Effector CD8-positive, alpha-beta T cell (primary cell): ENCODE data around the gene PRICKLE2.

Experiments used
- DNase-seq: peaks from one replicate; lab custom pipeline; 2025; lab: John Stamatoyannopoulos, UW

The PRICKLE2 gene

DNA sequence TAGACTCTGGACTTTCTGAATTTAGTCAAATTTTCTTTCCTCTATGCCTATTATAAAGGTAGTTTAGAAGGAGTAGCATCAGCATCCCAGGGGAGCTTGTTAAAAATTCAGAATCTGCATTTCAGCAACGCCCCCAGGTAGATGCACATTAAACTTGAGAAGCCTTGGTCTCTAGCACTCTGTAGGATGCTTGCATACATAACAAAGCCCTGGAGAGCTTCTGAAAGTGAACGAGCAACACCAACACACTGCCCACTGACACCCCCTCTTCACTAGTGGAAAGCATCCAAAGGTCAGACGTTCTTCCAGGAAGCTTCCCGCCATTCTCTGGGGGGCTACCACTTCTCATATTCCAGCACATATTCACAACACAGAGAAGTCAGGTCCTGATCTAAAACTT is 6.5 kb downstream of the PRICKLE2 start:
- DNase-seq: no peak

DNA sequence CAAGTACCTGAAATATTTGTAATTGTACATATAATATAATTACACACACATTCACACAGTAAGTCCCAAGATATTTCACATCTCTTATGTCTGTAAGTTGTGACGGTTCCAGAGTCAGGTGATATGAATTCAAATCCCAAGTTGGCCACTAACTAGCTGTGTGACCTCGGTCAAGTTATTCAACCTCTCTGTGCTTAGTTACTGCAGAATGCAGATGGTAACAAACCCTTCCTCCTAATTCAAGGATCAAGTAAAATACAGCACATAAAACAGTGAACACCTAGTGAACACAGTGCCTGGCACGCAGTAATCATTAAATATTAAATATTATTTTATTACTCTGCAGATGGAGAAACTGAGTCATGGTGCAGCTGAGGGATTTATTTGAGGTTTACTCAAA is 6.9 kb downstream of the PRICKLE2 start:
- no peak for DNase-seq

DNA sequence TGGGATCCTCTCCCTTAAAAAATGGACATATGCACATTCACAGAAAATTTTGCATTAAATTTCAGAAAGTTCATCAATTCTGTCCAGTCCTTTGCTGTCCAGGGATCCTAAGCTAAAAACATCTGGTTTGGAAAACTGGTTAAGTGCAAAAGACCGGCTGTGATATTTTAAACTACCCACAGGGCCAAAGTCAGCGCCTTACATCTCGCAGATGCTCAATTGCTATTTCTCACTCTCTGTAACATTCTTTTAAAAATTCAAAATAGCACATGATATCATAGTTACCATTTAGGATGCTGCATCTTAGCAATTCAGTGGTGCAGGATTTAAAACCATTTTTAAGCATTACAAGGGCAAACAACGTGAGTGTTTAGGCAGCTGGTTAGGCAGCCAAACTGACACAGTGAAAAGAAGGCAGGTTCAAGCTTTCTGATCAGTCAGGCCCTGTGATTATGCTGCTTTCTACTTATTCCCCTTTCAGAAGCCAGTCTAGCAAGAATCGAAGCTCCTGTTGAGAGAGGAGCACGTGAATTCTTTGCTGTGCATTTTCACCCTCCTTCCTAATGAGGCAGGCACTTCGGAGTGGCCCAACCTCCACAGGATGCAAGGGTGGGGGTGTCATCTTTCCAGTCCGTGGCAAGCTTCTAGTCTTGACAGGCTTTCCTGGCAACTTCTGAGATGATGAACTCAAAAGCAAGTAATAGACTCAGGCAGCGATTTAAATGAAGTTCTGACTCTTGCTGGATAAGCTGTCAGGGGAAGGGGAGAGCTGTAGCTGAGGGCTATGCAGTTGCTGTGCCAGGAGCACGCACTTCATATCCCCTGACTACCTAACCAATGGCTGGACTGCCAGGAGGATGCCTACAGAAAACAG is 8.8 kb downstream of the PRICKLE2 start:
- no peak for DNase-seq

GRCh38 chr3:64215559-64215958 is 9.7 kb downstream of the PRICKLE2 start:
- no peak for DNase-seq

GRCh38 chr3:64215103-64215502 is 10.2 kb downstream of the PRICKLE2 start:
- no peak for DNase-seq

- DNase-seq: no peak
These were observed 10.8 kb downstream of the PRICKLE2 start for GRCh38 chr3:64214381-64215018.

DNA sequence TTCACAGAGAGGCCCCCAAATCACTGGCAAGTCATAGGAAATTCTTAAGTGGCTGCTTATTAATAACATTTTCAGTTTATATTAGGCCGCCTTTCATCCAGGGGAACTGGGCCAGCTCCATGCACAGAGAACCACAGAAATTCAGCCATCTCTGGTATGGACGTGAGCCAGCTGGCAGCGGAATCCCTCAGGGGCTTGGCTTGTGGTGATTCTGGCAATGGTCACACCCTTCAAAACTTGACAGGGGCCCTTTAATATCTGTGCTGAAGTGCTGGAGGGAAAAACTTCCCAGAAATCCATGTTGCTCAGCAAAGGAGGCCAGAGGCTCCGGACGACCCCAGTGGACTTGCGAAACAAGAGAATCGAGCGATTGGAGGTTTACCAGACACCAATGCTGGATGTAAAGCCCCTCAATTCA is 11.3 kb downstream of the PRICKLE2 start:
- no peak for DNase-seq

DNA sequence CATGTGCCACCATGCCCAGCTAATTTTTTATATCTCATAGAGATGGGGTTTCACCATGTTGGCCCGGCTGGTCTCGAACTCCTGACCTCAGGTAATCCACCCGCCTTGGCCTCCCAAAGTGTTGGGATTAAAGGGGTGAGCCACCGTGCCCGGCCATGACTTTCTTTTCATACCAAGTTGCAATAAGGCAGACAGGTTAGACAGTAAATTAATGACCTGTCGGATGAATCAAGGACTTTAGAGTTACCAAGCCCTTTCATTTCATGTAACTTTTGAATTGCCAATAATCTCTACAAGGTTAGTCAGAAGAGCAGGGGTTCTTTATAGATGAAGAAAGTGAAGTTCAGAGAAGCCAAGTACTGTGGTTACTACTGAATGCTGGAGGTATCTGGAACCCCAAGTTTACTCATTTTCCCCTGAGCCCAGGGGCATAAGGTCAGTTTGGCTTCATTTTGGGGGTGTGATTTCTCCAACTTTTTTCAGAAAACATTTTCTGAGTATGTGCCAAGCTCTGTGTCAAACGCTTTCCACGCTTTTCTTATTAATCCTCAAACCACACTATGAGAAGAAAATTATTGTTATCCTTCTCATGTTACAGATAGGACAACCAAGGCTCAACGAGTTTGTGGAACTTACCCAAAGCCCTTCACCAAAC is 11.9 kb downstream of the PRICKLE2 start:
- no peak for DNase-seq

GRCh38 chr3:64209866-64210621 is 15.2 kb downstream of the PRICKLE2 start:
- DNase-seq: no peak

- DNase-seq: no peak
These were observed 17.8 kb downstream of the PRICKLE2 start for GRCh38 chr3:64207289-64208080.

DNA sequence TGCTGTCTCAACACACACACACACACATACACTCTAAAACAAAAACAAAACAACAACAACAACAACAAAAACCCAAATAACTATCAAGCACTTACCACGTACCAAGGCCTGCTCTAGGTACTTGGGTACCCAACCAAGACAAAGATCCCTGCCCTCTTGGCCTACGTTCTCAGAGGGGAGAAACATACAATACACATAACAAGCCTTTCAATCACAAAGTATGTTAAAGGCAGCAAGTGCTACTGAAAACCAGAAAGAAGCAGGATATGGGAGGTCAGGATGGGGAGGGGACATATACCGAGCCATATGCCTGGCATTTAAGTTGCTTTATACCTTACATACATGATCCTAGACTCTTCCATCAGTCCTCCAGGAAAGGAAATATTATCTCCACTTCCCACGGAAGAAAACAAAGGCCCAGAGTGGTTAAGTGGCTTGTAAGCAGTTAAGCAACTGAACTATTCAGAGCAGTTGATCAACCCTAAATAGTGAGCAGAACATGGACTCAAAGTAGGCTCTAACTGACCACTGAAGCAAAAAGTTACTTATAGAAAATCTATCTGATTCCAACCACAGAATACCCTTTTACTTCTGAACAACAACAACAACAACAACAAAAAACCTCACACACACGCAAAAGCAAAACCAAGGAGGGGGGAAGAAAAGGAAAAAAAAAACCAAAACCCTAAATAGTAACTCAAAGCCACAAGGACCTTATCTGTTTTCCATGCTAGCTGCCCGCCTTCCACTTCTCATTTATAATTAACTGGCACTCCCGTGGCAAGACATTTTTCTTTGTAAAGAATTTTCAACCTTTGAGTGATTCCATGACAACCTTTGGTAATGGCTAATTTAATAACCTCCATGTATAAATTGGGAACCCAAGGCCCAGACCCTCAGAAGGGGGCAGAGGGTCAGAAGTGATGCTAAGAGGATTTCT is 21.0 kb downstream of the PRICKLE2 start:
- no peak for DNase-seq

GRCh38 chr3:64203216-64203615 is 22.1 kb downstream of the PRICKLE2 start:
- no peak for DNase-seq

- no peak for DNase-seq
These were observed 25.3 kb downstream of the PRICKLE2 start for GRCh38 chr3:64199932-64200331.

DNA sequence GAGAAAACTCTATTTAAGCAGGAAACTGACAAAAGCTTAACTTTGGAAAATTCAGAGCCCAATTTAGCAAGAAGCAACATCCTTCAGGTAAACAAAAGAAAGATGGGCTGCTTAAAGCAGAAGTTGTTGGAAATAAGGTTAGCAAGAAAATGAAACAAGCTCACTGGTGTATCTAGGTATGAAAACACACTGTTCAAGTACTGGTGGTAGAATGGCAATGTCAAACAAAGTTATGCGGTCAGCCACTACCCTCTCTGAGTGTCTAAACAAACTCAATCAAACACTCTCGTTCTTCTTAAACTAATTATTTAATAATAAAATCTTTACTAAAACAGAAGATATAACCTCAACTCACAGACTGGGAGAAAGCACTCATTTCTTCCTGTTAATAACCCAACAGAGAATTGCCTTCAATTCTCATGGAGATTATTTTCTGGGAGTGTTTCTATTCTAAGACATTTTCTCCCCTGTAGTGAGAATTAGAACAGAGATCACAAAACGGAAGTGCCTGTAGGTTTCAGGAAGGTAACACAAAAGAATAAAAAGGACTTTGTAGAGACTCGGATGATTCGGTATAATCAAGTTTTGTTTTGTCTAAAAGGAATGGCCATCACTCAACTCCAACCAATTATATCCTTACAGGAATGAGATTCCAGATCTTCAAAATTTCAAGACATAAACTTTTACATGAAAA is 28.9 kb downstream of the PRICKLE2 start:
- DNase-seq: no peak

DNA sequence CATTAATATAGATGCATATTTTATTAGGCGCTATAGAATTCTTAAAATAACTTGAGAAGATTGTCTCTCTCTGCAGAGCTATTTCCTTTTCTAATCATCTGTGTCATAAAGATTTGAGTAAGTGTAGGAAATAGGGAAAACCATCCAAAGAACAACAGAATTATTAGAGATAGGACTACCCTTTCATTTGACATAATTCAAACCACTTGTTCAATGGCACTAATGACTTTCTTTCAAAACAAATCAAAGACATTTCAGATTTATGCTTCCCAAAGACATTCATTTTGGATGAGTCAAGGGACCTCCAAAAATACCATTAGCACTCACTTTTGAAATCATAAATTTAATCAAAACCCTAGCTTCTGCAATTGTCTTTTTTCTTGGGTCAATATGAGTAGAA is 29.5 kb downstream of the PRICKLE2 start:
- DNase-seq: no peak

DNA sequence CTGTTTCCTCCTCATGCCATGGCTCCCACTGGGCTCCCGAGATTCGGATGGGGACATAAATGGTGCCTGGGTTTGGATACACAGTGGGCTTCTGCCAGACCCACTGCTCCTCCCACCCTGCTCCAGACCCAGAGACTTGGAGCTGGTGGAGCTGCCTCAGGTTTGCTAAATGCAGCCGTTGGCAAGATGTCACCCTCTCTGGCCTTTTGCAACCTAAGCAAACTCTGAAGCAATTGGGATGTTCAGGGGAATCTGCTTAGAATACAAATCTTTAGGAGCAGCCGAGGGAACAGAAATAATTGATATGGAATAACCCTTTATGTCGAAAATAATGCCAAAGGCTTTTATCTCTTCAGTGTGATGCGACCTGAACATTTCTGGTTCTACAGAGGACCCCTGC is 33.4 kb downstream of the PRICKLE2 start:
- DNase-seq: no peak

DNA sequence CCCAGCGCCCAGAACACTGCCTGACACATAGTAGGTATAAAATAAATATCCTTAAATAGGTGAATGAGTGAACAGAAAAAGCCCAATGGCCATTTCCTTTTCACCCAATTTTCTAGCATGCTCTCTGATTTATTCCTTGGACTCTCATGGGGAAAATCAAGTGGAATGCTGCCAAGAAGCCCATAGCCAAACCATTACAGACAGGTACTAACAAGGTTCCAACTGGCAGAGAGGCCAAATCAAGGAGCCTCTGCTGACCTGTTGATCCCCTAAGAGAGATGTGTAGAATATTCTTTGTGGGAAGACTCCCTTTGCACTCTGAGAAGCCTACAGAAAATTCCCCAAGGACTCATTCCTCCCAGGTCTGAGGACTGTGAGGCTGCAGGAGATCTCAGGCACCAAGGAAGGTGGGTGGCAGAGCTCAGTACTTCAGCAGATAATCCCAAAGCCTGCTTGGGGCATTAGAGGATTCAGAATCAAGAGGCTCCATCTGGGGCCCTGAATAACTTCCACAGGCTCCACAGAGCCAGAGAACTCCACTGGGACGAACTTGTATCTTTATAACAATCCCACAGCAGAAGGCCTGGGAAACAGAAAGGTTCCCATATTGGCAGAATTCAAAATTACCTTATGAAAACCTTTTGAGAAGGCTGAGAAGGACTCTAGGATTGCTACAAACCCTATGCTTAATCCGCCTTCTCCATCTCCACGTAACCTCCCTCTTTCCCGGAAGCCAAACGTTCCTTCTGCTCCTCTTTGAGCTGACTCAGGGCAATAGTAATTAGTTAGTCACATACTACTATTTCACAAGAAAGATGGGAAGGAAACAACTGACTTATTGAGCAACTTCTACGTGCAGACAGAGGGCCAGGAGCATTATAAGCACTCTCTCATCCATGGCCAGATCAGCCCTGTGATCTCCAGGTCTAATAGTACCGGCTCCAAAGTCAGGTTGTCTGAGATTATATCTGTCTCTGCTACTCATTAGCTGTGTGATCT is 34.5 kb downstream of the PRICKLE2 start:
- DNase-seq: no peak

DNA sequence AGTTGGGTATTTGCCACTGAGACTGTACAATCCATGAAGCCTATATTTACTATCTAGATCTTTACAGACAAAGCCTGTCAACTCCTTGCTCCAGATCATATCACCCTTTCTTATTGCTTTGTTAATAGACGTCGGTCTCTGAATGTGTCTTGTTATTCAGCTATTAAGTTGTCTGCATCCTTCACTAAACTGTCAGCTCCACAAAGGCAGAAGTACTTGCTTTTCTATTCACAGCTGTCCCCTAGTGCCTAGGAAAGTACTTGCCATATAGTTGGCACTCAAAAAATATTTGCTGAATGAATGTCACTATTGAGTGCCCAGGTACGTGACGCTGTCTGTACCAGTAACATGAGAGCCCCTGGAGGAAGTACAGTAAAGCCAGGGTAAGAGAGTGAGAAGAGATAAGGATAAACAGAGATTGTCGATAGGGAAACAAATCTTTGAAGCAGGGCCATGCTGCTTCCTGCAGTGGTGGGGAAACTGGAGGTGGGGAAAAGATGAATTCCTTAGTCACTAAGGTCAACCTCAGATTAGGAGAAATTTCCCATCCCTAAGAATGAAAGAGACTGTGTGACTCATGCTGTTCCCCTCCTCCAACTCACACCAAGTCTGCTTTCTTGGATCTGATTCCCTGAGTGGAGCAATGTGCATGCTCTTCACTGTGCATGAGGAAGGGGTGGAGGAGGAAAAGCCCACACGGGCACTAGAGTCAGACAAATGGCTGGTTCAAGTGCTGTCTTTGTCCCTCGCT is 36.3 kb downstream of the PRICKLE2 start:
- no peak for DNase-seq
